Osteoblast (primary cell): ENCODE data around the gene HOPX. TPM values are rescaled to one million over a fixed set of nuclear protein-coding genes. Genes with fewer than 3 reads are reported as not detected.
"Not testable (repeated sequence)": the region's sequence is repeated elsewhere in the genome, so short reads cannot be mapped to it uniquely, and the experiment has no call there.

Experiments used
- DNase-seq: peaks from one replicate; pipeline ENCODE4 v3.0.0; 2011; ENCODE audit warnings: low spot score, mixed read lengths; ENCODE audit not compliant: insufficient read length; ENCODE audit errors: missing footprints
- H2AFZ ChIP-seq: 2 replicates; pipeline ENCODE4 v1.6.0; 2011; ENCODE audit warnings: mild to moderate bottlenecking, low read length
- H3K27ac ChIP-seq: 2 replicates; pipeline ENCODE4 v1.5.1; 2011; ENCODE audit warnings: mild to moderate bottlenecking, low read depth, low read length, moderate library complexity
- H3K27me3 ChIP-seq: 2 replicates; pipeline ENCODE4 v1.6.0; 2012; ENCODE audit warnings: mild to moderate bottlenecking, control low read depth, inconsistent platforms, low read length, moderate library complexity; ENCODE audit not compliant: insufficient read depth
- H3K36me3 ChIP-seq: 2 replicates; pipeline ENCODE4 v1.5.1; 2011; ENCODE audit warnings: mild to moderate bottlenecking, low read length, control low read depth, moderate library complexity; ENCODE audit not compliant: insufficient read depth
- H3K4me1 ChIP-seq: 2 replicates; pipeline ENCODE4 v1.5.1; 2011; ENCODE audit warnings: mild to moderate bottlenecking, low read length, control low read depth, moderate library complexity; ENCODE audit not compliant: insufficient read depth
- H3K4me2 ChIP-seq: 2 replicates; pipeline ENCODE4 v1.6.0; 2011; ENCODE audit warnings: mild to moderate bottlenecking, low read length; ENCODE audit not compliant: insufficient read depth
- H3K4me3 ChIP-seq: fragments of 200-600 bp; sonication (generic); 3 replicates; pipeline ENCODE4 v1.5.1; 2012; ENCODE audit warnings: mild to moderate bottlenecking, low read length, inconsistent platforms; ENCODE audit not compliant: insufficient read depth
- H3K79me2 ChIP-seq: 2 replicates; pipeline ENCODE4 v1.6.0; 2012; ENCODE audit warnings: mild to moderate bottlenecking, low read length, control low read depth, inconsistent platforms; ENCODE audit not compliant: insufficient read depth
- H3K9me3 ChIP-seq: 2 replicates; pipeline ENCODE4 v1.5.1; 2011; ENCODE audit warnings: low read depth, low read length, control low read depth
- H4K20me1 ChIP-seq: 2 replicates; pipeline ENCODE4 v1.6.0; 2012; ENCODE audit warnings: mild to moderate bottlenecking, low read length, control low read depth; ENCODE audit not compliant: insufficient read depth
- total RNA-seq: library from RNA; depleted of rRNA; stranded (reverse); fragments of >200 nt; gene quantifications from 2 replicates; pipeline ENCODE4 v1.2.3, GENCODE V29; 2012
- TF ChIP-seq, protein P1 (sequence below): IDR thresholded peaks from 2 replicates; pipeline ENCODE4 v1.5.1; 2011; ENCODE audit warnings: mild to moderate bottlenecking, low read depth, low read length, moderate library complexity; ENCODE audit errors: extremely low read depth

HOPX gene
- total RNA-seq, 1 donor, result 0.36 TPM

DNA sequence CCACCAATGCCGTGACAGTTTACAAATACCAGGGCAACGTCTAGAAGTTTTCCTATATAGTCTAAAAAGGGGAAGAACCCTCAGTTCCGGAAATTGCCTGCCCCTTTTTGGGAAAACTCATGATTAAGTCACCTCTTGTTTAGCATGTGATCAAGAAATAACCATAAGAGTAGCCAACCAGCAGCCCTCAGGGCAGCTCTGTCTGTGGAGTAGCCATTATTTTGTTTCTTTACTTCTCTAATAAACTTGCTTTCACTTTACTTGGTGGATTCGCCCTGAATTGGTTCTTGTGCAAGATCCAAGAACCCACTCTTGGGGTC, 20.0 kb upstream of the HOPX start:
- no peak for DNase-seq
- no peaks in the 10 kb centered on the region for H3K36me3 ChIP-seq
- TF ChIP-seq, protein P1, sequence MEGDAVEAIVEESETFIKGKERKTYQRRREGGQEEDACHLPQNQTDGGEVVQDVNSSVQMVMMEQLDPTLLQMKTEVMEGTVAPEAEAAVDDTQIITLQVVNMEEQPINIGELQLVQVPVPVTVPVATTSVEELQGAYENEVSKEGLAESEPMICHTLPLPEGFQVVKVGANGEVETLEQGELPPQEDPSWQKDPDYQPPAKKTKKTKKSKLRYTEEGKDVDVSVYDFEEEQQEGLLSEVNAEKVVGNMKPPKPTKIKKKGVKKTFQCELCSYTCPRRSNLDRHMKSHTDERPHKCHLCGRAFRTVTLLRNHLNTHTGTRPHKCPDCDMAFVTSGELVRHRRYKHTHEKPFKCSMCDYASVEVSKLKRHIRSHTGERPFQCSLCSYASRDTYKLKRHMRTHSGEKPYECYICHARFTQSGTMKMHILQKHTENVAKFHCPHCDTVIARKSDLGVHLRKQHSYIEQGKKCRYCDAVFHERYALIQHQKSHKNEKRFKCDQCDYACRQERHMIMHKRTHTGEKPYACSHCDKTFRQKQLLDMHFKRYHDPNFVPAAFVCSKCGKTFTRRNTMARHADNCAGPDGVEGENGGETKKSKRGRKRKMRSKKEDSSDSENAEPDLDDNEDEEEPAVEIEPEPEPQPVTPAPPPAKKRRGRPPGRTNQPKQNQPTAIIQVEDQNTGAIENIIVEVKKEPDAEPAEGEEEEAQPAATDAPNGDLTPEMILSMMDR, result no peak
- H3K9me3 ChIP-seq, result no peaks in the 10 kb centered on the region
- no peaks in the 10 kb centered on the region for H3K27me3 ChIP-seq
- H3K27ac ChIP-seq, result no peak overlapping the region
- no peak overlapping the region for H2AFZ ChIP-seq
- H3K4me1 ChIP-seq, result no peaks in the 10 kb centered on the region
- no peaks in the 10 kb centered on the region for H3K79me2 ChIP-seq
- H3K4me3 ChIP-seq, result no peak overlapping the region
- no peaks in the 10 kb centered on the region for H4K20me1 ChIP-seq
- no peak overlapping the region for H3K4me2 ChIP-seq

DNA sequence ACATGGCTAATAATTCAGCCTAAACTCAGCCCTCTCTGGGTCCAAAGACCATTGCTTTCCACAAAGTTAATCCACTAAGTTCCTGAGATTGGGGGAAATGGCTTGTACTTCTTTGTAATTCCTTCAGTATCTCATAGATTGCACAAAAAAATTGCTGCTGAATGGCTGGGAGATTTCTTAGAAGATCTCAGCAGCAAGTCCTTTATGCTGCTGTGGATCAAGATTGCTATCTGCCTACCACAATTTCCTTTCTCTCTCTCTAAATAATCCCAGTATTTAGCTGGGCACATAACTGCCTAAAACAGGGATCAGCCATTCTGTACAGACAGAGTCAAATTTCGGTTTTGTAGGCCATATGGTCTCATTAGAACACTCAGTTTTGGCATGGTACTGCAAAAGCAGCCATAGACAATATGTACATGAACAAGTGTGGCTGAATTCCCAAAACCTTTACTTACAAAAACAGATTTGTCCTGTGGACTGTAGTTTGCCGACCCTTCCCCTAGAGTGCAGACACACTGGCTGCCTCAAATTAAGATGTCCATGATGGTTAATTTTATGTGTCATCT, 18.5 kb upstream of the HOPX start:
- DNase-seq, result peak; percentile 62

GRCh38 chr4:56698329-56698728, 17.2 kb upstream of the HOPX start:
- H3K4me3 ChIP-seq, result no peak overlapping the region
- no peak overlapping the region for H3K27ac ChIP-seq
- H4K20me1 ChIP-seq, result no peaks in the 10 kb centered on the region
- no peaks in the 10 kb centered on the region for H3K79me2 ChIP-seq
- no peaks in the 10 kb centered on the region for H3K9me3 ChIP-seq
- no peaks in the 10 kb centered on the region for H3K27me3 ChIP-seq
- no peaks in the 10 kb centered on the region for H3K4me1 ChIP-seq
- H2AFZ ChIP-seq, result no peak overlapping the region
- TF ChIP-seq, protein P1, result no peak
- H3K4me2 ChIP-seq, result no peak overlapping the region
- peak; percentile 56 for DNase-seq
- no peaks in the 10 kb centered on the region for H3K36me3 ChIP-seq

More for the DNA sequence above, 18.5 kb upstream of the HOPX start:
- TF ChIP-seq, protein P1, result no peak
- H2AFZ ChIP-seq, result no peak overlapping the region
- no peaks in the 10 kb centered on the region for H3K79me2 ChIP-seq
- H3K27ac ChIP-seq, result no peak overlapping the region
- no peak overlapping the region for H3K4me2 ChIP-seq
- H3K4me1 ChIP-seq, result no peaks in the 10 kb centered on the region
- no peak overlapping the region for H3K4me3 ChIP-seq
- H3K27me3 ChIP-seq, result no peaks in the 10 kb centered on the region
- H3K36me3 ChIP-seq, result no peaks in the 10 kb centered on the region
- H3K9me3 ChIP-seq, result no peaks in the 10 kb centered on the region
- H4K20me1 ChIP-seq, result no peaks in the 10 kb centered on the region

GRCh38 chr4:56696056-56696455, 15.0 kb upstream of the HOPX start:
- no peak for DNase-seq
- no peaks in the 10 kb centered on the region for H4K20me1 ChIP-seq
- no peaks in the 10 kb centered on the region for H3K36me3 ChIP-seq
- H3K4me2 ChIP-seq, result no peak overlapping the region
- TF ChIP-seq, protein P1, result no peak
- no peak overlapping the region for H3K4me3 ChIP-seq
- H3K4me1 ChIP-seq, result no peaks in the 10 kb centered on the region
- peaks cover 11% of the 10 kb centered on the region for H3K27me3 ChIP-seq
- H3K79me2 ChIP-seq, result no peaks in the 10 kb centered on the region
- no peaks in the 10 kb centered on the region for H3K9me3 ChIP-seq
- no peak overlapping the region for H3K27ac ChIP-seq
- no peak overlapping the region for H2AFZ ChIP-seq

GRCh38 chr4:56693476-56693875, 12.4 kb upstream of the HOPX start:
- not testable (repeated sequence) for H4K20me1 ChIP-seq, H3K4me1 ChIP-seq, H3K9me3 ChIP-seq, H3K4me2 ChIP-seq, H3K36me3 ChIP-seq, H2AFZ ChIP-seq, DNase-seq, H3K27ac ChIP-seq, H3K4me3 ChIP-seq, H3K79me2 ChIP-seq
- peaks cover 11% of the 10 kb centered on the region for H3K27me3 ChIP-seq
